ENCODE measurements around the gene ELK1.

GRCh38 chrX:47612418-47612817 is 37.9 kb downstream of the ELK1 start:
- no peak for TF ChIP-seq CTCF (IDR thresholded peaks at IDR 0.05)
- no peak for TF ChIP-seq POLR2A (IDR thresholded peaks at IDR 0.05)
